H1 (cell line): ENCODE measurements around the gene TNNT1. TPM values are rescaled to one million over a fixed set of nuclear protein-coding genes. Genes with fewer than 3 reads are reported as not detected.

Experiments
- CTCF ChIA-PET: fragments of 300-600 bp; sonication (Branson Sonifier 250); formaldehyde crosslinking; loops from one replicate; lab custom pipeline; 2021; ENCODE audit not compliant: partially characterized antibody; lab: Charles Lee
- POLR2A ChIA-PET: fragments of 300-600 bp; sonication (Branson Sonifier 250); formaldehyde crosslinking; loops from one replicate; lab custom pipeline; 2021; ENCODE audit warnings: inconsistent platforms; ENCODE audit not compliant: partially characterized antibody; lab: Charles Lee
- DNase-seq, 2 experiments: peaks; one replicate each; pipeline versions ENCODE4 v3.0.0 to v3.0.0-alpha.2; 2010 to 2022; ENCODE audit warnings: low spot score in 2 of 2, low read depth in 1 of 2, mixed read lengths in 1 of 2
- FAIRE-seq: peaks from 2 replicates; lab custom pipeline; 2011; peaks lifted over from hg19 to GRCh38; lab: Jason Lieb, UNC
- H2AFZ ChIP-seq: 2 replicates; pipeline ENCODE4 v1.8.1; 2012; ENCODE audit warnings: low read length, inconsistent platforms
- H2AK5ac ChIP-seq: 2 replicates; pipeline ENCODE4 v1.6.1; 2013; ENCODE audit warnings: low read depth, low read length
- H2BK120ac ChIP-seq: replicated peaks from 2 replicates; pipeline ENCODE3; 2013; ENCODE audit warnings: low read depth, low read length, inconsistent platforms
- H2BK12ac ChIP-seq: 2 replicates; pipeline ENCODE4 v1.6.1; 2013; ENCODE audit warnings: low read depth, low read length
- H2BK15ac ChIP-seq: 2 replicates; pipeline ENCODE4 v1.6.1; 2013; ENCODE audit warnings: low read length
- H2BK20ac ChIP-seq: 2 replicates; pipeline ENCODE4 v1.6.1; 2013; ENCODE audit warnings: low read length
- H2BK5ac ChIP-seq: 2 replicates; pipeline ENCODE4 v1.6.1; 2013; ENCODE audit warnings: low read depth, low read length
- H3K14ac ChIP-seq: 2 replicates; pipeline ENCODE4 v1.6.1; 2013; ENCODE audit warnings: inconsistent platforms; ENCODE audit not compliant: insufficient read length
- H3K18ac ChIP-seq: 2 replicates; pipeline ENCODE4 v1.6.1; 2013; ENCODE audit warnings: low read length; ENCODE audit errors: extremely low read depth
- H3K23ac ChIP-seq: 2 replicates; pipeline ENCODE4 v1.6.1; 2013; ENCODE audit warnings: inconsistent platforms; ENCODE audit not compliant: insufficient read length
- H3K23me2 ChIP-seq: 2 replicates; pipeline ENCODE4 v1.6.1; 2013; ENCODE audit warnings: low read depth, low read length
- H3K27ac ChIP-seq: 2 replicates; pipeline ENCODE4 v1.6.1; 2011; ENCODE audit warnings: low read depth, low read length, inconsistent platforms
- H3K27me3 ChIP-seq, 4 experiments: replicated peaks in 1 of 4; 1 replicate in 1 of 4; 2 replicates in 3 of 4; pipeline versions ENCODE4 v1.6.1 to v1.8.1; 2011 to 2013; ENCODE audit warnings: low read length in 3 of 4, mild to moderate bottlenecking in 3 of 4, inconsistent platforms in 2 of 4, mixed read lengths in 2 of 4, moderate library complexity in 1 of 4; ENCODE audit not compliant: control insufficient read depth in 3 of 4, insufficient read depth in 3 of 4; ENCODE audit errors: extremely low read depth in 1 of 4
- H3K36me3 ChIP-seq, 4 experiments: 2 replicates each; pipeline versions ENCODE4 v1.6.1 to v1.8.1; 2011 to 2013; ENCODE audit warnings: mild to moderate bottlenecking in 4 of 4, low read length in 3 of 4, moderate library complexity in 2 of 4, control low read depth in 1 of 4, inconsistent platforms in 1 of 4; ENCODE audit not compliant: insufficient read depth in 4 of 4, control insufficient read depth in 2 of 4
- H3K4ac ChIP-seq: replicated peaks from 2 replicates; pipeline ENCODE3; 2013; ENCODE audit warnings: low read length, low read depth, mixed read lengths, inconsistent platforms; ENCODE audit not compliant: insufficient read length
- H3K4me1 ChIP-seq, 4 experiments: replicated peaks in 1 of 4; 1 replicate in 1 of 4; 2 replicates in 3 of 4; pipeline versions ENCODE4 v1.6.1 to v1.8.1; 2011 to 2013; ENCODE audit warnings: low read length in 3 of 4, inconsistent platforms in 2 of 4, mixed read lengths in 1 of 4; ENCODE audit not compliant: insufficient read depth in 4 of 4, control insufficient read depth in 3 of 4
- H3K4me2 ChIP-seq, 2 experiments: 2 replicates each; pipeline versions ENCODE4 v1.6.1 to v1.8.1; 2011 to 2013; ENCODE audit warnings: low read depth in 2 of 2, low read length in 2 of 2, control low read depth in 1 of 2, inconsistent platforms in 1 of 2, mild to moderate bottlenecking in 1 of 2; ENCODE audit not compliant: insufficient read depth in 1 of 2
- H3K4me3 ChIP-seq, 4 experiments: fragments of 200-600, 300-600 bp in 1 of 4; sonication (generic), shearing (Covaris generic), sonication (Bioruptor Twin) in 1 of 4; 2 replicates each; pipeline versions ENCODE4 v1.5.1 to v1.8.1; 2011 to 2016; ENCODE audit warnings: low read length in 4 of 4, low read depth in 3 of 4, control low read depth in 2 of 4, inconsistent platforms in 2 of 4, mild to moderate bottlenecking in 2 of 4, mixed read lengths in 1 of 4, moderate library complexity in 1 of 4; ENCODE audit not compliant: insufficient read depth in 2 of 4; ENCODE audit errors: extremely low read depth in 1 of 4
- H3K56ac ChIP-seq: replicated peaks from 2 replicates; pipeline ENCODE3; 2013; ENCODE audit warnings: low read depth, mild to moderate bottlenecking, mixed read lengths, low read length, inconsistent platforms; ENCODE audit not compliant: insufficient read length
- H3K79me1 ChIP-seq: 2 replicates; pipeline ENCODE4 v1.6.1; 2013; ENCODE audit warnings: low read depth, low read length, control low read depth
- H3K79me2 ChIP-seq, 2 experiments: 2 replicates each; pipeline versions ENCODE4 v1.6.1 to v1.8.1; 2012 to 2013; ENCODE audit warnings: low read length in 2 of 2, mild to moderate bottlenecking in 2 of 2, inconsistent platforms in 1 of 2; ENCODE audit not compliant: insufficient read depth in 2 of 2, control insufficient read depth in 1 of 2
- H3K9ac ChIP-seq, 4 experiments: replicated peaks in 1 of 4; 1 replicate in 1 of 4; 2 replicates in 3 of 4; pipeline versions ENCODE4 v1.6.1 to v1.8.1; 2011 to 2013; ENCODE audit warnings: low read depth in 3 of 4, low read length in 3 of 4, control low read depth in 2 of 4, mild to moderate bottlenecking in 2 of 4, moderate library complexity in 2 of 4, inconsistent platforms in 1 of 4; ENCODE audit errors: extremely low read depth in 1 of 4
- H3K9me3 ChIP-seq, 2 experiments: 2 replicates each; pipeline versions ENCODE4 v1.6.1 to v1.8.1; 2012 to 2013; ENCODE audit warnings: mild to moderate bottlenecking in 2 of 2, moderate library complexity in 2 of 2, control low read depth in 1 of 2, inconsistent platforms in 1 of 2, low read depth in 1 of 2, low read length in 1 of 2, mixed read lengths in 1 of 2; ENCODE audit not compliant: insufficient read depth in 2 of 2
- H4K20me1 ChIP-seq, 2 experiments: replicated peaks in 1 of 2; 2 replicates each; pipeline versions ENCODE3 to v1.8.1; 2011 to 2013; ENCODE audit warnings: inconsistent platforms in 2 of 2, low read length in 2 of 2, mild to moderate bottlenecking in 1 of 2; ENCODE audit not compliant: insufficient read depth in 2 of 2, control insufficient read depth in 1 of 2
- H4K5ac ChIP-seq: 2 replicates; pipeline ENCODE4 v1.6.1; 2013; ENCODE audit warnings: low read length, low read depth, mixed read lengths, inconsistent platforms; ENCODE audit not compliant: insufficient read length
- H4K8ac ChIP-seq: 2 replicates; pipeline ENCODE4 v1.8.0; 2013; ENCODE audit warnings: mild to moderate bottlenecking, moderate library complexity, low read length, inconsistent platforms; ENCODE audit not compliant: insufficient read depth; ENCODE audit errors: extremely low read depth
- H4K91ac ChIP-seq: replicated peaks from 2 replicates; pipeline ENCODE3; 2013; ENCODE audit warnings: low read length, mixed read lengths, inconsistent platforms; ENCODE audit not compliant: insufficient read length
- EGR1 ChIP-seq: IDR thresholded peaks from 2 replicates; pipeline ENCODE4 v1.6.1; 2011; ENCODE audit warnings: low read depth, low read length, borderline replicate concordance
- KDM1A ChIP-seq: fragments of 200-600, 300-600 bp; sonication (generic); IDR thresholded peaks from 2 replicates; pipeline ENCODE4 v1.7.1; 2016; ENCODE audit warnings: mild to moderate bottlenecking, low read length, borderline replicate concordance
- WGBS, 2 experiments: shearing (Covaris generic) in 1 of 2; methylation state at CpG; one replicate each; pipeline versions ENCODE4 v1.1.6 to v1.1.7; 2013 to 2015; ENCODE audit warnings: low lambda C conversion rate in 2 of 2, mixed read lengths in 2 of 2, inconsistent platforms in 1 of 2, low coverage in 1 of 2, missing lambda C conversion rate in 1 of 2; ENCODE audit not compliant: insufficient replicate concordance in 2 of 2, insufficient coverage in 1 of 2, insufficient read length in 1 of 2; ENCODE audit errors: extremely low coverage in 1 of 2, missing lambda C conversion rate in 1 of 2; 5-methylcytosine and 5-hydroxymethylcytosine counted together
- polyA plus RNA-seq, 7 experiments: library from polyadenylated mRNA; depleted of rRNA in 3 of 7; stranded (reverse) in 5 of 7; unstranded in 2 of 7; fragments of >200 nt in 5 of 7; fragments of 200-250 nt in 2 of 7; gene quantifications; 1 replicate in 5 of 7; 2 replicates in 1 of 7; 4 replicates in 1 of 7; pipeline versions ENCODE4 v1.2.1 to v1.2.3, GENCODE V29; 2011 to 2013; ENCODE audit warnings: missing spikeins in 2 of 7, mixed read lengths in 2 of 7
- total RNA-seq: library from RNA; stranded (reverse); fragmentation: NEBNext Ultra II Directional; extraction: Animal tissue kit (Norgen Biotek cat#: 25700); gene quantifications from 2 replicates; pipeline ENCODE4 v1.2.1, GENCODE V29; 2021

TNNT1 gene
- total and polyA plus RNA-seq, 2 of the 8 experiments (the other 6 are each of a cell fraction or from before 2014, with no cell fraction given) = 69.6 to 107 TPM

DNA sequence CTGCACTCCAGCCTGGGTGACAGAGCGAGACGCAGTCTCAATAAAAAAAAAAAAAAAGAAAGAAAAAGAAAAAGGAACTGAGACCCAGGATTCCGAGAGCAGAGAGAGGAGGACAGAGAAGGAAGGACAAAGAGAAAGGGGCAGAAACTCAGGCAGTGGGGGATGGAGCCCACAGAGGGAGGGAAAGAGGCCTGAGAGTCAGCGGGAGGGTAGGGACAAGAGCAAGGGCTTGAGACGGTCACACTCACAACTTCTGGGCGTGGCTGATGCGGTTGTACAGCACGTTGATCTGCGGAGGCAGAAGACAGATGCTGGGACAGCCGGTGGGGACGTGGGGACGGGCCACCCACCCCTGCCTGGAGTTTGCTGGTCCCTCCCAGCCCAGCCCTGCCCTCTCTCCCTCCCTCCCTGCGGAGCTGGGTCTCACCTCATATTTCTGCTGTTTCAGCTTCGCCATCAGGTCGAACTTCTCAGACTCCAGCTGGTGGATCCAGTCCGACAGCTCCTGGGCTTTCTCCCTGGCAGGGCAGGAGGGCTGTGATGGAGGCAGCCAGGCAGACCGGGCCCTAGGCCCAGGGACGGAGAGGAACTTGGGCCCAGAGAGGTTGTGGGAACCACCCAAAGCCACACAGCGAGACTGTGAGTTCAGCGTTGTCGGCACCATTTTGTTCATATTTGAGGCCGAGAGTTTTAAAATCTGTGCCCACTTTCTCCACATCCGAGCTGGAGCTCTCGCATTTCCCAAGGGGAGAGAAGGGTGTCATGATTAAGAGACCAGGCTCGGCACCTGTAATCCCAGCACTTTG is 15.2 kb downstream of the TNNT1 start:
- H2BK20ac ChIP-seq = no peak overlapping the region
- no peak overlapping the region for H3K56ac ChIP-seq
- H3K9me3 ChIP-seq = no peaks in the 10 kb centered on the region
- no peak overlapping the region for H3K4ac ChIP-seq
- peak overlapping the region; percentile 81; the same call in 1 of the 2 replicates for H2BK5ac ChIP-seq
- H3K9ac ChIP-seq = no peak overlapping the region
- no peak overlapping the region for H3K23ac ChIP-seq
- 0 out of 2 replicates have a peak overlapping the region, but pooled peaks have one; percentile 63 for H2BK12ac ChIP-seq
- TF ChIP-seq KDM1A (peak; percentile 50; the same call in 1 of the 2 replicates), EGR1 (no peak)
- H3K18ac ChIP-seq = no peak overlapping the region
- no peak overlapping the region for H3K4me2 ChIP-seq
- H4K20me1 ChIP-seq = no peaks in the 10 kb centered on the region
- H4K91ac ChIP-seq = peak overlapping the region; percentile 60
- H3K79me1 ChIP-seq = no peaks in the 10 kb centered on the region
- no peaks in the 10 kb centered on the region for H3K79me2 ChIP-seq
- no peak overlapping the region for H2BK15ac ChIP-seq
- no peak overlapping the region for H4K8ac ChIP-seq
- H3K27me3 ChIP-seq = no peaks in the 10 kb centered on the region
- 0 out of 2 replicates have a peak overlapping the region, but pooled peaks have one; percentile 15 for H3K27ac ChIP-seq
- H3K4me3 ChIP-seq = no peak overlapping the region
- peaks cover 0 to 2% (median 0%) of the 10 kb centered on the region in 4 experiments; a peak in 1 of 7 replicates for H3K4me1 ChIP-seq
- FAIRE-seq = no peak
- H2AK5ac ChIP-seq = 0 out of 2 replicates have a peak overlapping the region, but pooled peaks have one; percentile 65
- ChIA-PET CTCF (interaction anchor here (0.8 to 3.3 kb wide), 8 partner anchors 13 to 252 kb away, joined by 3 to 17 read pairs (median 6); partner anchors contain the start of gene PPP1R12C), POLR2A (interaction anchor here (0.6 to 2.7 kb wide), 9 partner anchors 8 to 146 kb away, joined by 3 to 14 read pairs (median 4); partner anchors contain the start of genes HSPBP1 and TNNT1)
- WGBS, 2 experiments = 92% methylated on average over 22 of the region's 25 CpGs; no CpG with 5 or more reads in 1 of the 2 experiments
- H3K23me2 ChIP-seq = no peaks in the 10 kb centered on the region
- no peak overlapping the region for H2AFZ ChIP-seq
- H4K5ac ChIP-seq = no peak overlapping the region
- H3K14ac ChIP-seq = no peak overlapping the region
- no peak for DNase-seq
- no peak overlapping the region for H2BK120ac ChIP-seq
- peaks cover 0 to 23% (median 4%) of the 10 kb centered on the region in 4 experiments; a peak in 4 of 8 replicates for H3K36me3 ChIP-seq
